HG03045 (cell line): Measurements from ENCODE around the gene SLC35A2.

Experiments used
- ATAC-seq: cut with Tn5 transposase; IDR thresholded peaks from one replicate; pipeline ENCODE4 v1.9.1; 2021; ENCODE audit warnings: mild to moderate bottlenecking, moderate library complexity; ENCODE audit not compliant: unreplicated experiment

Gene SLC35A2

GRCh38 chrX:48911412-48912182, at the start of gene SLC35A2:
Gene SLC35A2 (minus strand): TSS chrX:48911646. CDS start chrX:48911636, 10 bp downstream.
- peak; percentile 61 for ATAC-seq

- no peak for ATAC-seq
Observed at GRCh38 chrX:48960291-48960690, 48.8 kb upstream of the SLC35A2 start.

GRCh38 chrX:48958635-48959094, 47.2 kb upstream of the SLC35A2 start:
- no peak for ATAC-seq

- peak; percentile 85 for ATAC-seq
Observed at GRCh38 chrX:48957827-48958634, 46.6 kb upstream of the SLC35A2 start.

- peak; percentile 35 for ATAC-seq
Observed at GRCh38 chrX:48957477-48957826, 46.0 kb upstream of the SLC35A2 start, which contains the start of gene OTUD5. Gene OTUD5 (minus strand): TSS chrX:48957607. CDS start chrX:48957570, 37 bp downstream.

GRCh38 chrX:48956728-48957414, 45.4 kb upstream of the SLC35A2 start:
- no peak for ATAC-seq

GRCh38 chrX:48948589-48948988, 37.1 kb upstream of the SLC35A2 start:
- no peak for ATAC-seq

GRCh38 chrX:48945517-48946348, 34.3 kb upstream of the SLC35A2 start:
- no peak for ATAC-seq

- ATAC-seq = no peak
Observed at GRCh38 chrX:48942895-48943294, 31.4 kb upstream of the SLC35A2 start.

GRCh38 chrX:48940404-48940955, 29.0 kb upstream of the SLC35A2 start:
- no peak for ATAC-seq

- no peak for ATAC-seq
Observed at GRCh38 chrX:48939524-48940228, 28.2 kb upstream of the SLC35A2 start.

GRCh38 chrX:48938721-48939425, 27.4 kb upstream of the SLC35A2 start:
- ATAC-seq = peak; percentile 48

- peak; percentile 52 for ATAC-seq
Observed at GRCh38 chrX:48937054-48937907, 25.8 kb upstream of the SLC35A2 start.

GRCh38 chrX:48936429-48937053, 25.1 kb upstream of the SLC35A2 start:
- no peak for ATAC-seq

GRCh38 chrX:48935301-48935670, 23.8 kb upstream of the SLC35A2 start:
- ATAC-seq = no peak

GRCh38 chrX:48934581-48935300, 23.3 kb upstream of the SLC35A2 start:
- ATAC-seq = no peak

- no peak for ATAC-seq
Observed at GRCh38 chrX:48933757-48934156, 22.3 kb upstream of the SLC35A2 start.
